Stomach (tissue), 9 donors: ENCODE data around the gene LCN2. TPM values are rescaled to one million over a fixed set of nuclear protein-coding genes. Genes with fewer than 3 reads are reported as not detected.

Experiments used
- DNase-seq, 2 donors: peaks; one replicate each; pipeline versions ENCODE4 v3.0.0 to v3.0.0-alpha.2; 2013 to 2019
- H3K27ac ChIP-seq, 5 donors: fragments of 200-600 bp in 4 of 5; sonication (generic) in 4 of 5; one replicate each; pipeline ENCODE4 v1.5.1; 2013 to 2019; ENCODE audit warnings: mild to moderate bottlenecking in 1 of 5, moderate library complexity in 1 of 5
- H3K27me3 ChIP-seq, 3 donors: fragments of 200-600 bp; sonication (generic); one replicate each; pipeline ENCODE4 v1.5.1; 2017 to 2019; ENCODE audit warnings: mixed run types in 1 of 3
- H3K36me3 ChIP-seq, 4 donors: fragments of 200-600 bp; sonication (generic); 1 replicate in 3 of 4; 2 replicates in 1 of 4; pipeline ENCODE4 v1.5.1; 2016 to 2019
- H3K4me1 ChIP-seq, 4 donors: fragments of 200-600 bp; sonication (generic); one replicate each; pipeline ENCODE4 v1.5.1; 2016 to 2019
- H3K4me3 ChIP-seq, 4 donors: fragments of 200-600 bp; sonication (generic) in 3 of 4; one replicate each; pipeline ENCODE4 v1.5.1; 2016 to 2019; ENCODE audit warnings: mild to moderate bottlenecking in 1 of 4
- H3K9me3 ChIP-seq, 4 donors: fragments of 200-600 bp; sonication (generic); one replicate each; pipeline ENCODE4 v1.5.1; 2016 to 2019
- EP300 ChIP-seq: sonication (generic); formaldehyde crosslinking; IDR thresholded peaks from one replicate; pipeline ENCODE4 v1.6.1; 2017; ENCODE audit warnings: antibody characterized with exemption
- POLR2A ChIP-seq, 4 donors: fragments of 450-650 bp; IDR thresholded peaks; one replicate each; pipeline ENCODE4 v1.6.1; 2016; ENCODE audit warnings: antibody characterized with exemption in 4 of 4, control low read depth in 2 of 4, mild to moderate bottlenecking in 1 of 4, moderate library complexity in 1 of 4
- POLR2AphosphoS5 ChIP-seq, 3 donors: sonication (generic); formaldehyde crosslinking; IDR thresholded peaks; one replicate each; pipeline ENCODE4 v1.6.1; 2016; ENCODE audit warnings: antibody characterized with exemption in 3 of 3
- WGBS, 5 donors: extraction: QIAGEN DNeasy Blood & Tissue Kit in 3 of 5; methylation state at CpG; one replicate each; pipeline versions ENCODE4 v1.1.5 to v1.1.7; 2013 to 2018; 5-methylcytosine and 5-hydroxymethylcytosine counted together
- intact Hi-C: fragments of 100-400 bp; cut with DNase I; formaldehyde crosslinking; loops from one replicate; pipeline ENCODE4 v1.15.1; 2023; ENCODE audit warnings: low total_unique reads
- polyA plus RNA-seq, 3 donors: library from polyadenylated mRNA; stranded (reverse); fragments of 200-250 nt; gene quantifications; one replicate each; pipeline ENCODE4 v1.2.3, GENCODE V29; 2013
- total RNA-seq, 5 donors: library from RNA; depleted of rRNA; stranded (reverse); fragments of >200 nt; gene quantifications; one replicate each; pipeline versions ENCODE4 v1.1.0 to v1.2.3, GENCODE V29; 2014 to 2016
- TF ChIP-seq, protein P1 (sequence below), 7 experiments: fragments of 450-650 bp in 4 of 7; fragments of 200-600 bp in 3 of 7; sonication (generic) in 3 of 7; IDR thresholded peaks; one replicate each; pipeline ENCODE4 v1.5.1; 2016 to 2019; ENCODE audit warnings: antibody characterized with exemption in 7 of 7, control low read depth in 2 of 7, mild to moderate bottlenecking in 1 of 7
- donor health status: healthy with polysubstance abuse.
- donor health status: Bipolar disorder and iron deficiency.
- donor health status: healthy.

The LCN2 gene
- total and polyA plus RNA-seq, 8 donors, result 10.8 to 922 (median 383) TPM; not detected in 1

DNA sequence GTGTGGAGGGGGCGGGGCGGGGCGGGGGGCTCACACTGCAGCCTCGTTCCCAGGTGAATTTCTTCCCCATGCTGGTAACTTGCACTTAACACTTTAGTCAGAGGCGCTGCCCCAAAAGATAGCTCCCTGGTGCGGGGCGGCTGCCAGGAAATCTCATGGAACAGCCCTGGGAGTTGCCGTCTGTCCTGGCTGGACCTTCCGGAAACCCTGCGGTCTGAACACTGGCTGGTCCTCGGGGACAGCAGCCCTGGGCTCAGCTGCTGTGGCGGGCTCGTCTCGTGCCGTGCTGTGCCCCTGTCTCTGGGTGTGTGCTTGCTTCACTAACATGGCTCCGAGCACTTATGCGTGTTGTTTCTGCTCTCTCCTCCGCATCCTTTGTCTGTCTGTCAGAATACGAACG is 47.6 kb upstream of the LCN2 start:
- peak overlapping the region in 2 of 4 donors; percentile 50 to 66 for H3K4me3 ChIP-seq
- peak in 2 of 3 donors; percentile 28 to 30 for TF ChIP-seq POLR2AphosphoS5 (IDR thresholded peaks at IDR 0.05)
- no peak for TF ChIP-seq EP300
- TF ChIP-seq, protein P1, sequence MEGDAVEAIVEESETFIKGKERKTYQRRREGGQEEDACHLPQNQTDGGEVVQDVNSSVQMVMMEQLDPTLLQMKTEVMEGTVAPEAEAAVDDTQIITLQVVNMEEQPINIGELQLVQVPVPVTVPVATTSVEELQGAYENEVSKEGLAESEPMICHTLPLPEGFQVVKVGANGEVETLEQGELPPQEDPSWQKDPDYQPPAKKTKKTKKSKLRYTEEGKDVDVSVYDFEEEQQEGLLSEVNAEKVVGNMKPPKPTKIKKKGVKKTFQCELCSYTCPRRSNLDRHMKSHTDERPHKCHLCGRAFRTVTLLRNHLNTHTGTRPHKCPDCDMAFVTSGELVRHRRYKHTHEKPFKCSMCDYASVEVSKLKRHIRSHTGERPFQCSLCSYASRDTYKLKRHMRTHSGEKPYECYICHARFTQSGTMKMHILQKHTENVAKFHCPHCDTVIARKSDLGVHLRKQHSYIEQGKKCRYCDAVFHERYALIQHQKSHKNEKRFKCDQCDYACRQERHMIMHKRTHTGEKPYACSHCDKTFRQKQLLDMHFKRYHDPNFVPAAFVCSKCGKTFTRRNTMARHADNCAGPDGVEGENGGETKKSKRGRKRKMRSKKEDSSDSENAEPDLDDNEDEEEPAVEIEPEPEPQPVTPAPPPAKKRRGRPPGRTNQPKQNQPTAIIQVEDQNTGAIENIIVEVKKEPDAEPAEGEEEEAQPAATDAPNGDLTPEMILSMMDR (IDR thresholded peaks at IDR 0.05), result no peak
- TF ChIP-seq POLR2A (IDR thresholded peaks at IDR 0.05), result no peak
- no peaks in the 10 kb centered on the region for H3K27me3 ChIP-seq
- peak overlapping the region in 4 of 5 donors; percentile 91 to 97 (median 94) for H3K27ac ChIP-seq
- peak in 1 of 2 donors; percentile 65 for DNase-seq
- intact Hi-C loops, result no loop called here
- H3K36me3 ChIP-seq, result peaks cover 53 to 60% (median 58%) of the 10 kb centered on the region in 4 donors
- peaks cover 59 to 98% (median 84%) of the 10 kb centered on the region in 4 donors for H3K4me1 ChIP-seq
- 61 to 73% (median 70%) methylated on average over 20 of the region's 20 CpGs for WGBS, 5 donors
- no peaks in the 10 kb centered on the region for H3K9me3 ChIP-seq

GRCh38 chr9:128102196-128102595 is 47.1 kb upstream of the LCN2 start:
- intact Hi-C loops, result no loop called here
- Histone ChIP-seq H3K27me3 (no peaks in the 10 kb centered on the region), H3K27ac (peak overlapping the region; percentile 69 to 97 (median 93)), H3K9me3 (no peaks in the 10 kb centered on the region), H3K36me3 (peaks cover 58 to 65% (median 63%) of the 10 kb centered on the region in 4 donors), H3K4me3 (peak overlapping the region in 1 of 4 donors; percentile 50), H3K4me1 (peaks cover 58 to 98% (median 83%) of the 10 kb centered on the region in 4 donors)
- no peak for DNase-seq
- TF ChIP-seq POLR2AphosphoS5 (IDR thresholded peaks at IDR 0.05), result no peak
- TF ChIP-seq POLR2A (IDR thresholded peaks at IDR 0.05), result no peak
- TF ChIP-seq, protein P1 (IDR thresholded peaks at IDR 0.05), result no peak
- TF ChIP-seq EP300, result no peak
- WGBS, 5 donors, result 84 to 88% (median 86%) methylated on average over 12 to 13 of the region's 13 CpGs

GRCh38 chr9:128102861-128103588 is 46.2 kb upstream of the LCN2 start:
- H3K4me1 ChIP-seq, result peaks cover 50 to 90% (median 81%) of the 10 kb centered on the region in 4 donors
- peak overlapping the region; percentile 69 to 97 (median 93) for H3K27ac ChIP-seq
- peaks cover 66 to 74% (median 72%) of the 10 kb centered on the region in 4 donors for H3K36me3 ChIP-seq
- no peaks in the 10 kb centered on the region for H3K9me3 ChIP-seq
- peak in 1 of 2 donors; percentile 90 for DNase-seq
- no peaks in the 10 kb centered on the region for H3K27me3 ChIP-seq
- WGBS, 5 donors, result 48 to 75% (median 52%) methylated on average over 16 to 23 of the region's 23 CpGs
- H3K4me3 ChIP-seq, result peak overlapping the region in 1 of 4 donors; percentile 1
- intact Hi-C loops, result no loop called here
- TF ChIP-seq POLR2AphosphoS5 (IDR thresholded peaks at IDR 0.05), result peak in 2 of 3 donors; percentile 60 to 73
- TF ChIP-seq, protein P1 (IDR thresholded peaks at IDR 0.05), result no peak

DNA sequence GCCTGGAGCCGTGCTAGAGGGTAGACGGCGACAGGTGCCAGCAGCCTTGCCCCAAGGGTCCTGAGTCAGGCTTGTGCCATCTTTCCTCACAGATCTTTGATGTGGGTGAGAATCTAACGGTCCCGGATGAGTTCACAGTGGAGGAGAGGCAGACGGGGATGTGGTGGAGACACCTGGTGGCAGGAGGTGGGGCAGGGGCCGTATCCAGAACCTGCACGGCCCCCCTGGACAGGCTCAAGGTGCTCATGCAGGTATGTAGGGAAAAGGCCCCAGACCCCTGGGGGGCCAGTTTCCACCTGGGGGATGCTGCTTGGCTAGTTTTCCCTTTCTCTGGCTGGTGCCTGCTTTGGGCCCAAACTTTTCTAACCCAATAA is 45.7 kb upstream of the LCN2 start:
- no peaks in the 10 kb centered on the region for H3K27me3 ChIP-seq
- intact Hi-C loops, result no loop called here
- peak overlapping the region; percentile 69 to 97 (median 93) for H3K27ac ChIP-seq
- no peak for TF ChIP-seq POLR2A (IDR thresholded peaks at IDR 0.05)
- TF ChIP-seq, protein P1 (IDR thresholded peaks at IDR 0.05), result peak in 1 of 7 experiments; percentile 20
- H3K9me3 ChIP-seq, result no peaks in the 10 kb centered on the region
- H3K36me3 ChIP-seq, result peaks cover 72 to 79% (median 77%) of the 10 kb centered on the region in 4 donors
- no peak for DNase-seq
- 43 to 72% (median 51%) methylated on average over 8 of the region's 8 CpGs for WGBS, 5 donors
- H3K4me3 ChIP-seq, result peak overlapping the region in 1 of 4 donors; percentile 1
- H3K4me1 ChIP-seq, result peaks cover 49 to 94% (median 80%) of the 10 kb centered on the region in 4 donors
